Activated CD8-positive, alpha-beta memory T cell treated with anti-CD3 and anti-CD28 coated beads for 36 hours (primary cell): Measurements from ENCODE around the gene TUBE1. TPM values are rescaled to one million over a fixed set of nuclear protein-coding genes. Genes with fewer than 3 reads are reported as not detected.

ENCODE experiments used
- CTCF ChIA-PET: fragments of 350-600 bp; sonication (Branson Sonifier 250); formaldehyde crosslinking; loops from one replicate; lab custom pipeline; 2021; ENCODE audit warnings: antibody characterized with exemption; lab: Charles Lee
- POLR2A ChIA-PET: fragments of 350-600 bp; sonication (Branson Sonifier 250); formaldehyde crosslinking; loops from one replicate; lab custom pipeline; 2021; ENCODE audit warnings: antibody characterized with exemption; lab: Charles Lee
- total RNA-seq, 2 experiments: library from RNA; stranded (reverse); gene quantifications; one replicate each; pipeline ENCODE4 v1.2.3, GENCODE V29; 2021

Gene TUBE1
- total RNA-seq, 2 experiments from 2014 or later: 32.1 to 37.5 TPM

DNA sequence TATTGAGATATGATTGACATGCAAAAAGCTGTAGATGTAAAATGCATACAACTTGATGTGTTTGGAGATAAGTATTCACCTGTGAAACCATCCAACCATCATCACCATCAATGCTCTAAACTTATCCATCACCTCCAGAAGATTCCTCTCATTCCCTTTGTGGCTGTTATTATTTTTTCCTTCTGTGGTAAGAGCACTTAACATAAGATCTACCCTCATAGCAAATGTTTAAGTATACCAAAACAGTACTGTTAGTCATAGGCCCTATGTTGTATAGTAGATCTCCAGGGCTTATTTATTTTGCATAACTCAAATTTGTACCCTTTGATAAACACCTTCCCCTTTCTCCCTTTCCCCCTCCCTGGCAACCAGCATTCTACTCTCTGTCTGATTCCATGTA is 64.5 kb downstream of the TUBE1 start:
- ChIA-PET CTCF (interaction anchor here (0.6 kb wide), 2 partner anchors 11 to 244 kb away, joined by 3 to 5 read pairs; no protein-coding TSS in a partner anchor), POLR2A (no interaction called here)

- POLR2A ChIA-PET: no interaction called here
- CTCF ChIA-PET: interaction anchor here (2.6 kb wide), 1 partner anchor 21 kb away, joined by 14 read pairs; no protein-coding TSS in a partner anchor
These were observed 65.5 kb downstream of the TUBE1 start for GRCh38 chr6:112021691-112022310.

Other genes with a start within 250 kb of the TUBE1 start
- gene FYN, start 214.0 kb downstream of the TUBE1 start, total RNA-seq: 100 to 1,000 TPM; 521 to 547 TPM
- gene CCN6, start 33.4 kb downstream of the TUBE1 start, total RNA-seq: not detected
- 1 to 10 TPM; 7.6 to 7.7 TPM for gene FAM229B, start 109 bp upstream of the TUBE1 start, total RNA-seq
- not detected for gene LAMA4, start 167.1 kb upstream of the TUBE1 start, total RNA-seq